Astrocyte (in vitro differentiated cells and primary cell): ENCODE measurements around the gene MED15.

Experiments used
- EZH2 ChIP-seq: IDR thresholded peaks from 2 replicates; pipeline ENCODE4 v1.6.1; 2012; ENCODE audit warnings: mild to moderate bottlenecking, low read length, inconsistent platforms; ENCODE audit not compliant: insufficient read depth
- TF ChIP-seq, protein P1 (sequence below): IDR thresholded peaks from 2 replicates; pipeline ENCODE4 v1.5.1; 2011; ENCODE audit warnings: low read depth, mild to moderate bottlenecking, inconsistent platforms, low read length, moderate library complexity; ENCODE audit not compliant: insufficient read depth

DNA sequence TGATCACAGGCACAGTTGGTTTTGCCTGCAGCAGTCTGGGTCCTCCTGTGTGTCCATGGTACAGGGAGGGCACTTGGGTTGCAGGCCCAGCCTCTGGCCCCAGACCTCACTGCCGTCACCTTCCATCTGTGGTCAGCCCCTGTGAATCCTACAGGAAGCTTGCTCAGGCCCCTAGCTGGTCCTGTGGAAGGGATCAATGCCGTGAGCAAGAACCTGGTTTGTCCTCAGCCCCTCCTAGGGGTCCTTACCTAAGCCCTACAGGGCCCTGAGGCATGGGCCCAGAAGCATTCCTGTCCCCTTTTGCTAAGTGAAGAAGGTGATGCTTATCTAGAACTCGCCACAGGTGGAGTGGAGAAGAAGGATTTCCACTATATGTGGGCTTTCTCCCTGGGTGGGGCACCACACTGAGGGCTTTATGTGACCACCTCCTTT is 29.9 kb downstream of the MED15 start:
- TF ChIP-seq, protein P1, sequence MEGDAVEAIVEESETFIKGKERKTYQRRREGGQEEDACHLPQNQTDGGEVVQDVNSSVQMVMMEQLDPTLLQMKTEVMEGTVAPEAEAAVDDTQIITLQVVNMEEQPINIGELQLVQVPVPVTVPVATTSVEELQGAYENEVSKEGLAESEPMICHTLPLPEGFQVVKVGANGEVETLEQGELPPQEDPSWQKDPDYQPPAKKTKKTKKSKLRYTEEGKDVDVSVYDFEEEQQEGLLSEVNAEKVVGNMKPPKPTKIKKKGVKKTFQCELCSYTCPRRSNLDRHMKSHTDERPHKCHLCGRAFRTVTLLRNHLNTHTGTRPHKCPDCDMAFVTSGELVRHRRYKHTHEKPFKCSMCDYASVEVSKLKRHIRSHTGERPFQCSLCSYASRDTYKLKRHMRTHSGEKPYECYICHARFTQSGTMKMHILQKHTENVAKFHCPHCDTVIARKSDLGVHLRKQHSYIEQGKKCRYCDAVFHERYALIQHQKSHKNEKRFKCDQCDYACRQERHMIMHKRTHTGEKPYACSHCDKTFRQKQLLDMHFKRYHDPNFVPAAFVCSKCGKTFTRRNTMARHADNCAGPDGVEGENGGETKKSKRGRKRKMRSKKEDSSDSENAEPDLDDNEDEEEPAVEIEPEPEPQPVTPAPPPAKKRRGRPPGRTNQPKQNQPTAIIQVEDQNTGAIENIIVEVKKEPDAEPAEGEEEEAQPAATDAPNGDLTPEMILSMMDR: no peak
- TF ChIP-seq EZH2: no peak
